ENCODE data around the gene SRGAP2.
"Not testable (repeated sequence)": the region's sequence is repeated elsewhere in the genome, so short reads cannot be mapped to it uniquely, and the experiment has no call there.

DNA sequence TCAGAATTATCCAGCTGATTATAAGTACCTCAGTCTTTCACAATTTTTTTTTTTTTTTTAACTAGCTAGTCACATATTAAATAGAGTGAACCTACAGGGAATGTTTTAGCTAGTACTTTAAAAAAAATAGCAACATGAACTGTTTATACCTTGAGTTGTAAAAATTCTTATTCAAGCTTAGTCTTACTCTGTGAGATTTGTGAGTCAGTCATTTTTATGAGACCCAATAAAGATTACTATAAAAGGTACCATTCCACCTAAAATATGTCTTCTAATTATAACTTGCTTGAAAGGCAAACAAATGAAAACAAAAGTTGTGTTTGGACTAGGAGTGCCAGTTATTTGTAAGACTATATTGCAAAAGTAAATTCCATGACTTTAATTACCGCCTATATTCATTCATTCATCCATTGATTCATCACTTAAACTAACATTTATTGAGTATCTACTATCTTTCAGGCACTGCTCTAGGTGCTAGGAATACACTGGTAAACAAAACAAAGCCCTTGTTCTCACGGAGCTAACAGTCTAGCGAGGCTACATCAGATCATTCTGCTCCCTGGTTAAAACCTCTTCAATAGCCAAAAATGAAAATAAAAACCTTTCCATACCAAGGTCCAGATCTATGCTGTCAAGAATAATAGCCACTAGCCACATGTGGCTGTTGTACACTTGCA lies 6.5 kb upstream of the SRGAP2 start:
- TF ChIP-seq, protein P1, sequence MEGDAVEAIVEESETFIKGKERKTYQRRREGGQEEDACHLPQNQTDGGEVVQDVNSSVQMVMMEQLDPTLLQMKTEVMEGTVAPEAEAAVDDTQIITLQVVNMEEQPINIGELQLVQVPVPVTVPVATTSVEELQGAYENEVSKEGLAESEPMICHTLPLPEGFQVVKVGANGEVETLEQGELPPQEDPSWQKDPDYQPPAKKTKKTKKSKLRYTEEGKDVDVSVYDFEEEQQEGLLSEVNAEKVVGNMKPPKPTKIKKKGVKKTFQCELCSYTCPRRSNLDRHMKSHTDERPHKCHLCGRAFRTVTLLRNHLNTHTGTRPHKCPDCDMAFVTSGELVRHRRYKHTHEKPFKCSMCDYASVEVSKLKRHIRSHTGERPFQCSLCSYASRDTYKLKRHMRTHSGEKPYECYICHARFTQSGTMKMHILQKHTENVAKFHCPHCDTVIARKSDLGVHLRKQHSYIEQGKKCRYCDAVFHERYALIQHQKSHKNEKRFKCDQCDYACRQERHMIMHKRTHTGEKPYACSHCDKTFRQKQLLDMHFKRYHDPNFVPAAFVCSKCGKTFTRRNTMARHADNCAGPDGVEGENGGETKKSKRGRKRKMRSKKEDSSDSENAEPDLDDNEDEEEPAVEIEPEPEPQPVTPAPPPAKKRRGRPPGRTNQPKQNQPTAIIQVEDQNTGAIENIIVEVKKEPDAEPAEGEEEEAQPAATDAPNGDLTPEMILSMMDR (conservative IDR thresholded peaks at IDR 0.05 in 1 of 2, IDR thresholded peaks at IDR 0.05 in 1 of 2; ENCODE audit: extremely low read depth in 1 of 2, insufficient read depth in 1 of 2, low read depth in 1 of 2, low read length in 2 of 2), result not testable (repeated sequence)
- not testable (repeated sequence) for TF ChIP-seq EZH2 (IDR thresholded peaks at IDR 0.05; ENCODE audit: borderline replicate concordance, low read length)
